ENCODE data around the gene PLEKHA6.

Gene PLEKHA6

DNA sequence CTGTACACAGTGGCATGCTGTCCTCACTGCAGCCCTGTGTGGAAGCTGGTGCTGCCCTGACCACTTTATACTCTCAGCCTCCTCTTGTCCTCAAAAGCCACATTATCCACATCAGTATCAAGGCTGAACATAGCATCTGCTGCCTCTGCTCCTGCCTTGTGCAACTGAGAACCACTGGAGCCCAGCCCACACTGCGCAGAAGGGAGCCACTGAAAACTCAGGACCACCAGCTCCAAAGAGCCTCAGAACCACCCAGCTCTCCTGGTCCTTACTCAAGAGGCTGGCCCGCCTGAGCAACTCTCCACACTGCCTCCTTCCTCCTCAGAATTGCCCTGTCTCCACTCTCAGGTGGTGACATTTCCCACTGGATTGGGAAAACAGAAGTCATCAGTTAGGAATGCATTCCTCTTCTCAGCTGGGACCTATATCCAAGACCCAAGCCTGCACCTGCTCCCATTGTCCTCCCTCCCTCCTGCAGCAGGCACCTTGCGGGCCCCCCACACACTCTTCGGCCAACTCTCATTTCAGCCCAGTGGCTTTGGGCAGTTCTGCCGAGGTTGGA is 156.4 kb downstream of the PLEKHA6 start:
- no peak for DNase-seq

DNA sequence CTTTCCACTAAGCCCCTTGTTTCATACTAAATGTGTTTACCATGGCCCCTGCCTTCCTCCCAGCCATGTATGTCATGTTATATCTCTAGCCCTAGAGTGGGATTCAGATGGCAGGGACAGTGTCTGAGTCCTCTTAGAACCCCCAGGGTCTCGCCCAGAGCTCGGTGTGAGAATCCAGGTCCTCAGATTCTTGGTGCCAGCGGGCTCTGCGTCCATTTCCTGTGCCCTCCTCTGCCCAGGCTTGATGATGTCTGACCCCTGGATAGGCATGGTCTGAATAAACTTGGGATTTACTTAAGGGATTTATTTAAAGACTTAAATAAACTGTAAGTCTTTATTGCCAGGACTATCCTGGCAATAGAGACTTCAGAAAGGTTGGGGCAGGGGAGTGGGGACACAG is 157.2 kb downstream of the PLEKHA6 start:
- DNase-seq, result no peak

DNA sequence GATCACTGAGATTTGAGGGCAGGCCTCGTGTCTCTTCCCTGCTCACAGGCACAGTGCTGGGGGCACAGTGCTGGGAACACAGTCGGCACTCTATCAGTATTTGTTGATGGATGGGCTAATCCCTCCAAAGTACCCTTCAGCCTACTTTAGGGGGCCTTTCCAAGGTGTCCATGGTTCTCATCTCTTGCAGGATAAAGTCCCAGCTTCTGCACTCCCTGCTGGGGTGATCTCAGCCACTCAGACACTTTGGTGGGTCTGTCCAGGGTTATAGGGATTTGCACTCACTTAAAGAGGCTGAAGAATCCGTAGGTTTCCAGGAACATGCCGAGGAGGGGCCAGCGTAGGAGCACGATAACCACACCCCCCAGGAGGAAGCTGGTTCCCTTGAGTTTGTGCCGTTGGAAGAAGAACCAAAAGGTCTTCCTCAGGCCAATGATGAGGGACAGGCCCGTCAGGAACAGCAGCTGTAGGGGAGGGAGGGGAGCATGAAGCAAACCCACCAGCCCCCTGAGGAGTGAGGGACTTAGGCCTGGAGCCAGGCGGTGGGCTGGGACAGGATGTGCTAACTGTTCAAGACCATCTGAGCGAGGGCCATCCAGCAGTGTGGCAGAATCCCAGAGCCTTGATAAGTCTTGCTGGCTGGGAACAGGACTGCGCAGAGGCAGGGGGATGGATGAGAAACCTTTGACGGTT is 158.2 kb downstream of the PLEKHA6 start:
- DNase-seq, result no peak

DNA sequence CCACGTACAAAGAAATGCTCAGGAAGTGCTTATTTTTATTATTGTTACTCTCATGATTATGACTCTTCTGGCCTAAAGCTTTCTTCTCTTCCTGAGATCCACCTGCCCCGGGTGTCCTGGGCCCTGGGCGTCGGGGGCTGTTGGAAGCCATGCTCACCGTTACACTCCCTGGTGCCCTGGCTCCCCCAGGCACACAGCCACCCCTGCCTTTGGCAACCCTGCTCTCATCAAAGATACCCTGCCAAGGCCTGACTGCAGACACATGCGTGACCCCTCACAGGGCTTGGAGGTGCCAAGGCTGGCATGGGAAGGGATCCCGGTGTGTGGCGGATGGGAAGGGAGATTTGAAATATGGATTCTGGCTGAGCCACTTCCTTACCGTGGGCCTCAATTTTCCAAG is 160.2 kb downstream of the PLEKHA6 start:
- DNase-seq, result no peak

DNA sequence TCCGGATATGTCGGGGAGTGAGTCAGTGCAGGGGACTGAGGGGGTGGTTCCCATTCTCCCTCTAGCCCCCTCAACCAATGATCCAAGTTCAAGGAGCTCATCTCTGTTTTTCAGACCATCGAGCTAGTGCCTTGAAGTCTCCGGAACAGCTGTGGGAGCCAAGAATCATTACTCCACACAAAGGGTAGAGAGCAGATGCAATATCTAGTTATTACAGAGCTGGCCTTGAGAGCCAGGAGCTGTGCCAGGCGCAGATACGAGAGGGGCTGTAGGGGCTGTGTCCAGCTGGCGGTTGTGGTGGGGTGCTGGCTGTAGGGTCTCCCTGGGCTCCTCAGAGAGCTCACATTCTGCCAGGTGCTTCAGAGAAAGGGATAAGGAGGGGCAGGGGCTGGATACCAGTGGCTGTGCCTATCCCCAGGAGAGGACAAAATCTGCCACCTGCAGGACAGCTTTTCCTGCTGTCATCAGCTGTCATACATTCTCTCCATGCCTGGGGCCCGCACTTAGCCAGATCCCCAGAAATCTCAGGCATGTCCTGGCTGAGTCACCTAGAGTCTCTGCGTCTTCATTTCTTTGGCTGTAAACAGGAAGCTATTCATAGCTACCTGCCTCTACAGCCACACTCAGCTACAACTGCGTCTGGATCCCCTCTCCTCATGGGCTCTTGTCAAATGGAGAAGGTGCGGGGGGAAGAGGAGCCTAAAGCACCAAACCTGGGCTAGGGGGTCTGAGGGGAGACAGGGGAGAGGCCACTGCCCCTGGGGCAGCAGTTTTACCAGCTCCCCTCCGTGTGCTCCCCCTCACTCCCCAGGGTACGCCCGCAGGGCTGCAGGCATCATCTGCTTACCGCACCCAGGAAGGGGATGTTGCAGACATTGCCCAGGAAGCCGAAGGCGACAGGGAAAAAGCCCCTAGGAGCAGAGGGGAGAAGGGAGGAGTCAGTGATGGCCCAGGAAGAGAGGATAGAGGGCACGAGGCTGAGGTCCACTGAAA is 161.1 kb downstream of the PLEKHA6 start:
- DNase-seq, result no peak

DNA sequence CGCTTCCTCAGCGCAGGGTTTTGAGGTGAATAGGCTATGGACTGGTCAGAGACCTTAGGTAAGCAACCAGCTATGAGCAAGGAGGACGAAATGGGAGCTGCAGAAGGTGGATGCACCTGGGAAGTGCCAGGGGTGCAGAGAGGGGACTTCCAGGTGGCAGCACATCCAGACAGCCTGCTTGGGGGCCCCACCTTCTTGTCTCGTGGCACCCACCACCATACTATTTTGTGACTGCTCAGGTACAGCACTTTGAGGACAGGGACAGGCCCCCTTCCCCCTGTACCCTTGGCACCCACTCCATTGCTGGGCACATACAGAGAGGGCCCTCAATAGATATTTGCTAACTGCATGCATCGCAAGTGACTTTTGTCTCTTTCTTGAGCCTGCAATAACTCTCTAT is 162.7 kb downstream of the PLEKHA6 start:
- DNase-seq, result no peak

DNA sequence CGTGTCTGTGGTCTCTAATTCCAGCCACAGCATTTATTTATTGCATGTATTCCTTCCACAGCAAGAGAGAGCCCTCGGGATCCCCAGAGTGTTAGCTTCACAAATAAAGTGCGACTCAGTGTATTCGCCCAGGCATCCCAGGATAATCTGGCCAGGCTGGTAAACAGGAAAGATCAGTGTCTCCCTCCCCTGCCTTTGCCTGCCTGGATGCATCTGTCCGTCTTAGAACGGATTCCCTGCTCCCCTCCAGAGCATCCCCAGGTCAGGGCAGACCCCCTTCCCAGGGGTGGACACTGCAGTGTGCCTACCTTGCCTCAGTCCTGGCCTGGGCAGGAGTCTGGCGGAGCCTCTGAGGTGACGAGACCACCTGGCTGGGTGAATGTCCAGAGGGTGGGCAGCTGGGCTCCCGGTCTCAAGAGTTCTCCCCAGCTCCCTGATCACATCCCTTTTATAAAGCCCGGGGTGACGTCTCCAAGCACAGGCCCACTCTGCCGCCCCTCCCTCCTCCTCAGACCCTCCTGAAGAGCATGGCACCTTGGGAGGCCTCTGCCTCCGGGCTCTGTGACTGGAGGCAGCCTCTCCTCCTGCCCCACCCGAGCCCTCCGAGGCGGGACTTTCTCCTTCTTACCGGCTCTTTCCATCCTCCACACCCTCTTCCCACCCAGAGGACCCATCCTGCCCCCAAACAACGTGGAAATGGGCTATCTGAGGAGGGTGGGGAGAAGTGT is 163.5 kb downstream of the PLEKHA6 start, which contains the start of gene KISS1:
KISS1 (minus strand) TSS at position 424 of the 728 bp plus-strand sequence. CDS start 3,615 bp downstream, outside the sequence.
- no peak for DNase-seq

DNA sequence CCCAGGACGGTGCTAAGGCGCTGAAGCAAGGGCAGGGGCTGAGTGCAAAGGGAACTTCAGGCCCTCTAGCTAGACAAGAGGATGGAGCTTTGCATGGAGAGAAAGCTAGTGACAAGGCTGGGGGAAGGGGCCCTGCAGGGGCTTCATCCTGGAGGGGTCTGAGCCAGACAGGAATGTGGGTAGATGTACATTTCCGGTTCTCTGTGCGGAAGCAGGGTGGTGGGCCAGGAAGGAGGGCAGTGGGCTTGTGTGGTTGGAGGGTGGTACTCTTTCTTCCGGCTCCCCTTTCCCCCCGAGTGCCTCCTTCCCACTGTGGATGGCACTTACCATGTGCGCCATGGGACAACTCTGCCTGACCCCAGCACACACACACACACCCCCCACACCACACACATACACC is 165.0 kb downstream of the PLEKHA6 start:
- DNase-seq, result no peak

DNA sequence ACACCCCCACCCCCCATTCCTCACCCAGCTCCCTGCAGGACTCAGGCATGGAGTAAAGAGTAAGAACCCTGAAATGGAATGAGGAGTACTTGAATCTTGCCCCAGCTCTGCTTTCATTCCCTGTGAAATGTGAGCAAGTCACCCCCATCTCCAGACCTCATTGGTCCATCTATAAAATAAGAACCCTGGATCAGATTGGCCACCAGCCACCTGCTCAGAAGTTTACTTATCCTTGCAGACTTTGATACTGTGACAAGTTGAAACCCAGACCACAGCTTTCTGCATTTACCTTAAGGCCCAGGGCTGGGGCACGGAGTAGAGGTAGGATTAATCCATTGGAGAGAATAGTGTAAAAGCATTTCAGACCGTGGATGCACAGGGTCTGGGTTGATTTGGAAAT is 165.6 kb downstream of the PLEKHA6 start:
- no peak for DNase-seq

DNA sequence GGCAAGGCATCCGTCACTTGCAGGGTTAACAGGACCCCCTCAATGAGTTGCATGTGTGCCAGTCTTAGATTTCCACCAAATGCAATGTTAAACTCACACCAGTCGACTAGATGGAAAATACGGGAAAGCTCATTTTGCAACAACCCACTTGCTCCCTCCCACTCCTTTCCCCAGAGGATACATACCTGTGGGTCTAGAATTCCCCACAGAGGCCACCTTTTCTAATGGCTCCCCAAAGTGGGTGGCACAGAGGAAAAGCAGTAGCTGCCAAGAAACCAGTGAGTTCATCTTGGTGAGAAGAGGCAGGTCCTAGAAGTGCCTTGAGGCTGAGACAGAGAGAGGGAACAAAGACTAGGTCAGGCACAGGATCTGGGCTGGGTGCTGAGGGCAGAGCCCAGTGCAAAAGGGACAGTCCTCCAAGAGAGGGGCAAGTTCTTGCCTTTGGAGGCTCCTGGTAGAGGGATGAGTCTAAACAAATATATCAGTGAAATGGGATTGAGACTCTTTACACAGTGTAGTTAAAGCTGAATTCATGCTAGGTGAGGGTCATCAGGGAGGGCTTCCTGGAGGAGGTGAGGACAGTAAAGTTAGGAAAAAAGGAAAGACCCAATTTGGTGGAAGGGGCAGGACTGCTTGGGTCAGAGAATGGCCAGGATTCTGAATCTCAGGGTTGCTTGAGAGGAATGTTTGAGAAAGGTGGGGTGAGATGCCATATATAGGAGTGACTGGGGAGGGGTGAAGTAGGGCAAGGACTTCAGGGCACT is 167.0 kb downstream of the PLEKHA6 start:
- no peak for DNase-seq

DNA sequence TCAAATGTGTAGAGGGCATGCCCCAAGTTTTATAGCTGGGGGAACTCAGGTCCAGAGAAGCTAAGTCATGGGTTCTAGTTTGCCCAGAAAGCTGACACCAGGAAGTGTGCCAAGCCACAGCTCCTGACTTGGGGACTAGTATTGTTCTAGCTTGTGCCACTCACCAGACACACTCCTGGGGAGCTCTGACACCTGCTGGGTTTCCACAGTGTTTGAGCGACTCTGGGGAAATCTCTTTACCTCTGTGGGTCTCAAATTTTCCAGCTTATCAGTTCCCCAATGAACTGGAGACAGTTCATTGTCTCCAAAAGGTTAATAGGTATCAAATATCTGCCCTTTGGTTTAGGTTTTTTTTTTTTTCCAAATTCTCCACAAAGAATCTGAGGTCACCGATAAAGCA is 167.7 kb downstream of the PLEKHA6 start:
- no peak for DNase-seq

DNA sequence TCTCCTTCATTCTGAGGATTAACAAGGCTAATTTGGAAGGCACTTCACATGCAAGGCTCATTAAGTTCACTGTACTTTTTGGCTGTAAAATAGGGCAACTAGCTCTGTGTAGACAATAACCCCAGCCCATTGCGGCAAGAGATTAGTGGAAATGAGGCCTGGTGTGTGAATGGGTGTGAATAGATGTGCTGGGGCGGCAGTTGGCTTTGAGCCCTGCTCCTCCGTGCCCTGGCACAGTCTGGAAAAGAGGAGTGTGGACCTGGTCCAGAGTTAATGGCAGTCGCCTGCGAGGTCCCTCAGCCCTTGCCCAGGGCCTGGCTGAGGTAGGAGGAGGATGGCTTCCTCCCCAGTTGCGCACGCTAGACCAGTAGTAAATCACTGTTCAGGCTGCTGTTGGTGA is 168.3 kb downstream of the PLEKHA6 start:
- DNase-seq, result no peak

DNA sequence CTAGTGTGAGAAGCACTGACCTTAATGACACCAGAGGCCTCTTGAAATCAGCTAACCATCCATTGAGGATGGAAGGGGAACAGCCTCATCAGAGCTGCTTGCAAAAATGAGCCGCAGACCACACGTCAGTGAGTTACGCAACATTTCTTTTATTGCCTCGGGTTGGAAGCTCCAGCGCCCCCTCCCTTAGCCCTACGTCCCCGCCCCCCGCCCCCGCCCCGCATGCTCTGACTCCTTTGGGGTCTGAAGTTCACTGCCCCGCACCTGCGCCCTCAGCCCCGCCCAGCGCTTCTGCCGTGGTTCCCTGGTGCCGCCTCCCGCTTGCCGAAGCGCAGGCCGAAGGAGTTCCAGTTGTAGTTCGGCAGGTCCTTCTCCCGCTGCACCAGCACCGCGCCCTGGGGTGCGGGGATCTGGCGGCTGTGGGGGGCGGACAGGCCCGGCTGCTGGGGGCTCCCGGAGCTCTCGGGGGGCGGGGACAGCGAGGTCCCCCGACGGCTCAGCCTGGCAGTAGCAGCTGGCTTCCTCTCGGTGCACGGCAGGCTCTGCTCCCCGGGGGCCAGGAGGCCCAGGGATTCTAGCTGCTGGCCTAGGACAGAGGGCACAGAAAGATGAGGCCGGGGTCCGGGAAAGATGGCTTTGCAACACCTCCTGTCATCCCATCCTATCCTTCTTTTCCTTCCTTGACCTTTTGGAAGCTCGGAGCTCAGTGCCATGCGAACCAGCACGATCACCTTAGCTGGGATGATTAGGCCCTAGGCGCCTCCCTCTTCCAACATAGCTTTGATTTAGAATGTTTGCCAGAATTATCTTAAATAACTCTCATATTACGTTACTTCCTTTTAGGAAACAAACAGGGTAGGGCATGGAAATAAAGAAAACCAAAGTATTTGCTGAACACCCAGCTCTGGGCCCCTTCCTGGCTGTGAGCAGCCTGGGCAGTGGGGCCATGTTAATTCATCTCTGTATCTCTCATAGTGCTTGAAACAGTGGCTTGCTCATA is 169.2 kb downstream of the PLEKHA6 start:
- no peak for DNase-seq

DNA sequence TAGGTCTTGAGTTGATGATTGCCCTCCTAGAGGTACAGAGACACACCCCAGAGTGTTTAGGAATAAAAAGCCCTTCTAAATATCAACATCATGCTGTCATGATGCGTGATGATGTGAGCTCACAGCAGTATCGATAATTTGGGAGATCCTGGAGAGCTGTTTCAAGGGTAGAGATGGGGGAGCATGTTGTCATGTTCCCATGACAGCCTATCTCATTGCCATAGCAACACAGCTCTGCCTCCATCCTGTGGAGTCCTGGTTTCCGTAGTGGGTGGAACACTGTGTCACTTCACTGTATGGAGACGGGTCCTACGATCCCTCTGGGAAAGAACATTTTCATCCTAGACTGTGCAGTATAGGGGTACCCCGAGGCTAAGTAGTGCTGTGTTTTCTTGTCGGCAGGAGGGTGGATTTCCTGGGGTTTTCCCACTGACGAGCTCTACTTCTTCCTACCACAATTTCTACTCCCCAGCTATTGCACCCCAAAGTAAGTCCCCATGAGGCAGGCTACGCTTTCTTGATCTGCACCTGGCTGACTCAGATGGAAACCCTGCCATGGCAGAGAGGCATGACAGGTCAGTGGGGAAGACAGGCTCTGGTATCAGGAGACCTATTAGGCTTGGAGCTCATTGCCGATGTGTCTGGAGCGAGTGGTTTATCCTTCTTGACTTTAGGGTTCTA is 170.6 kb downstream of the PLEKHA6 start:
- DNase-seq, result no peak

DNA sequence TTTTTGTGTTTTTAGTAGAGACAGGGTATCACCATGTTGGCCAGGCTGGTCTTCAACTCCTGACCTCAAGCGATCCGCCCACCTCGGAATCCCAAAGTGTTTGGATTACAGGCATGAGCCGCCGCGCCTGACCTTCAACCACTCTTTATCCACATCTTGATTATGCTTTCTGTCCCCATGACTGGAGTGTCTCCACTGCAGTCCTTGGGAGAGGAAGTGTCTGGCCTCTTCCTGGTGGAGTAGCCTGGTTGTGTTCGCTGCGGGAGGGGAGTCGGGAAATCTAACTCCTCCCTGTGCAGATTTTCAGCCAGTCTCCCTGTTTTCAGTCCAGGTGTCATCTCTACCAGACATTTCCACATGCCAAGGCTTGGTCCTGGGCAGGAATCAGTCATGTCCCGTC is 173.1 kb downstream of the PLEKHA6 start:
- no peak for DNase-seq

DNA sequence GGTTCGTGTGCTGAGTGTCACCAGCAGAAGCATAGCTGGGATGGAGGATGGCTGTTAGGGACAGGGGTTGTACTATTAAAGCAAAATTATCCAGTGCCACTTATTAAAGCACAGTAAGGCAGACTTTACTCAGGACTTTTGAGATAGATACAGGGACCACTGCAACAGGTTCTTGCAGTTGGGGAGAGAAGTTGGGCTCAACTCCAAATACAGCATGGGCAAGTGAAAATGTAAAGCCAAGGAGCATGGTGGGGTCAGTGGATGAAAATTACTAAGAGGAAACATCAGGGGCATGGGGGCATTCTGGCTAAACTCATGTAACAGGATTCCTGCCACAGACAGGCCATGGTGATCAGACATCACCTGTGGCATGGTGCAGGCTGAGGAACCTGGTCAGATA is 178.6 kb downstream of the PLEKHA6 start:
- DNase-seq, result no peak

DNA sequence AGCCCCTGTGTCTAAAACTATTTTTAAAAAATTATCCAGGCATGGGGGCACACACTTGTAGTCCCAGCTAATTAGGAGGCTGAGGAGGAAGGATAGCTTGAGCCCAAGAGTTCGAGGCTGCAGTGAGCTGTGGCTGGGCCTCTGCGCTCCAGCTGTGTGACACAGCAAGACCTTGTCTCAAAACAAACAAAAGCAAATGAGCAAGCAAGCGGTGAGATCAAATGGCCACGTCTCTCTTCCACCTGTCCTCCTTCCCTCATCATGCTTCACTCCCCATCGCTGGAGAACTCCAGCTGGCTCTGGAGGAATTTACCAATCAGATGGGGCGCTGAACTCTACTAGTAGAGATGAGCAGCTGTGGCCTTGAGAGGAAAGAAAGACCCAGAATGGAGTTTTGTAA is 179.6 kb downstream of the PLEKHA6 start:
- no peak for DNase-seq

DNA sequence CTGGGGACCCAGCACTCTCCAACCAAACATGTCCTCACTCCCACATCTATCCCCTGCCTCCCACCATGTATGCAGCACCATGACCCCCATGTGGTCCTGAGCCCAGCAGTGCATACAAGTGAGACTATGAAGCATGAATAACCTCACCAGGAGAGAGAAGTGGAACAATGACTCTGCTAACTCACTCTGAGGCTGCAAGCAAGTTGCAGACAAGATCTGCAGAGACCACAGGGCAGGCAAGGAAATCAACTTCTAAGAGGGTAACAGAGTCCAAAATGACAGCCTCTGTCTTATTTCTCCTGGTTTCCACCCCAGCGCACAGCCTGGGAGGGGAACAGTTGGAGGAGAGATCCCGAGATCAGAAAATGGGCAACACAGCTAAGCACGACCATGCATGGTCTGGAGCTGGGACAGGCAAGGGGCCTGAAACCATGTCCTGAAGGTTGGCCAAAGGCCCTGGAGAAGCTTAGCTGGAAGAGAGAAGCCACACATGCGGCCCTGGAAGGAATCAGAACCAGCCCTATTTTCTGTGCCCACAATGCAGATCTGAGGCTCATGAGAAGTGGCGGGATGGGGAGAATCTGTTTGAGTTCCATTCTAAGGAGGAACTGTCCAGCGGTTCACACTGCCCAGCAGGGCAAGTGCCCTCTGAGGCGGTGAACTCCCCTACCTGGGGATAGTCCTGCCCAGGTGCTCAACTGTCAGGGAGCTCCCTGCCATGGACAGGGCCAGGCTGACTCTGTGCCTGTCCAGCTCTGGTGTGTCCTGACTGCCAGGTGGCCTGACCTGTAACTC is 181.0 kb downstream of the PLEKHA6 start:
- DNase-seq, result no peak

DNA sequence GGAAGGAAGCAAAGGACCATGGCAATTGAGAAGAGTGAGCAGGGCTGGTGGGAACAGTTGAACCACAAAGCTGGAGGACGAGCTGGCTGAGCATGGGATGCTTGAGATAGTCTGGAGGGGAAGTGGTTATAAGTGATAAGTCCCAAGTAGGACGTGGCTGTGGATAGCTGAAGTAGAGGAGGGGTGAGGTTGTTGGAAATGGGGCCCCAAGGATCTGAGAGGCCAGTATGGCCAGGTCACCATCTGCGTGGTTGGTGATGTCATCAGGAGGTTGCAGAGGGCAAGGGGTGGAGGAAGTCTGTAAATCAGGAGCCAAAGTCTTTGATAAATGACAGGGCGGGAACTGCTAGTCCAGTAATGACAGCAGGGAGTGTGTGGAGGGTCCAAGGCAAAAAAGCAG is 182.6 kb downstream of the PLEKHA6 start:
- DNase-seq, result no peak

Data from activated gamma-delta T cell (primary cell).